Endothelial cell of umbilical vein (primary cell): Measurements from ENCODE around the gene TMED8. TPM values are rescaled to one million over a fixed set of nuclear protein-coding genes. Genes with fewer than 3 reads are reported as not detected.

Experiments
- BruUV-seq: library from RNA; stranded (reverse); fragments of 400-500 nt; replicated peaks from 2 replicates; lab custom pipeline; 2021; lab: Mats Ljungman, UMichigan
- CTCF ChIA-PET: fragments of 300-600, 350-600 bp; sonication (Branson Sonifier 250); formaldehyde crosslinking; loops from one replicate; lab custom pipeline; 2021; ENCODE audit warnings: antibody characterized with exemption, inconsistent platforms; lab: Charles Lee
- POLR2A ChIA-PET: fragments of 300-600, 350-600 bp; sonication (Branson Sonifier 250); formaldehyde crosslinking; loops from one replicate; lab custom pipeline; 2021; ENCODE audit warnings: antibody characterized with exemption, inconsistent platforms; lab: Charles Lee
- DNase-seq: peaks from one replicate; pipeline ENCODE4 v3.0.0-alpha.2; 2011; ENCODE audit warnings: low read depth, low spot score
- FAIRE-seq: peaks from 2 replicates; lab custom pipeline; 2011; peaks lifted over from hg19 to GRCh38; lab: Jason Lieb, UNC
- H2AFZ ChIP-seq: 2 replicates; pipeline ENCODE4 v1.6.0; 2012; ENCODE audit warnings: low read depth, low read length, control low read depth, inconsistent platforms
- H3K27ac ChIP-seq: 2 replicates; pipeline ENCODE4 v1.5.1; 2011; ENCODE audit warnings: low read depth, mild to moderate bottlenecking, control low read depth, low read length, moderate library complexity; ENCODE audit not compliant: insufficient read depth
- H3K27me3 ChIP-seq, 2 experiments: 2 replicates each; pipeline versions ENCODE4 v1.6.0 to v1.6.1; 2011; ENCODE audit warnings: low read length in 2 of 2, mixed read lengths in 1 of 2; ENCODE audit not compliant: control insufficient read depth in 2 of 2, insufficient read depth in 2 of 2
- H3K36me3 ChIP-seq, 2 experiments: 2 replicates in 1 of 2; 3 replicates in 1 of 2; pipeline ENCODE4 v1.5.1; 2011; ENCODE audit warnings: low read length in 2 of 2, mild to moderate bottlenecking in 1 of 2, moderate library complexity in 1 of 2; ENCODE audit not compliant: control insufficient read depth in 2 of 2, insufficient read depth in 2 of 2; ENCODE audit errors: extremely low read depth in 1 of 2
- H3K4me1 ChIP-seq: 3 replicates; pipeline ENCODE4 v1.5.1; 2011; ENCODE audit warnings: mild to moderate bottlenecking, low read length; ENCODE audit not compliant: control insufficient read depth, insufficient read depth; ENCODE audit errors: extremely low read depth
- H3K4me2 ChIP-seq: 2 replicates; pipeline ENCODE4 v1.6.1; 2011; ENCODE audit warnings: low read length, control low read depth, mixed read lengths; ENCODE audit not compliant: insufficient read depth
- H3K4me3 ChIP-seq, 3 experiments: fragments of 200-600 bp in 1 of 3; sonication (generic), shearing (Covaris generic) in 1 of 3; replicated peaks in 1 of 3; 2 replicates each; pipeline ENCODE4 v1.5.1; 2011 to 2016; ENCODE audit warnings: control low read depth in 3 of 3, low read length in 3 of 3, mild to moderate bottlenecking in 2 of 3, inconsistent platforms in 1 of 3, low read depth in 1 of 3, moderate library complexity in 1 of 3; ENCODE audit not compliant: insufficient read depth in 1 of 3
- H3K79me2 ChIP-seq: 2 replicates; pipeline ENCODE4 v1.6.0; 2012; ENCODE audit warnings: low read length, inconsistent platforms; ENCODE audit not compliant: control insufficient read depth, insufficient read depth
- H3K9ac ChIP-seq: replicated peaks from 2 replicates; pipeline ENCODE3; 2011; ENCODE audit warnings: low read length, control low read depth; ENCODE audit not compliant: insufficient read depth; ENCODE audit errors: extremely low read depth
- H3K9me1 ChIP-seq: replicated peaks from 3 replicates; pipeline ENCODE4 v1.6.0; 2011; ENCODE audit warnings: mild to moderate bottlenecking, low read length; ENCODE audit not compliant: control insufficient read depth, insufficient read depth; ENCODE audit errors: extremely low read depth
- H3K9me3 ChIP-seq: replicated peaks from 2 replicates; pipeline ENCODE4 v1.5.1; 2012; ENCODE audit warnings: low read length, inconsistent platforms; ENCODE audit not compliant: control insufficient read depth, insufficient read depth
- H4K20me1 ChIP-seq: replicated peaks from 2 replicates; pipeline ENCODE3; 2011; ENCODE audit warnings: mild to moderate bottlenecking, low read length; ENCODE audit not compliant: control insufficient read depth, insufficient read depth; ENCODE audit errors: extremely low read depth
- CTCF ChIP-seq, 2 donors: IDR thresholded peaks; 1 replicate in 1 of 2; 2 replicates in 1 of 2; pipeline ENCODE4 v1.5.1; 2011; ENCODE audit warnings: low read length in 2 of 2, mild to moderate bottlenecking in 2 of 2, moderate library complexity in 2 of 2, control low read depth in 1 of 2, inconsistent platforms in 1 of 2, low read depth in 1 of 2; ENCODE audit not compliant: insufficient read depth in 1 of 2; ENCODE audit errors: extremely low read depth in 1 of 2
- EZH2 ChIP-seq: IDR thresholded peaks from 2 replicates; pipeline ENCODE4 v1.6.1; 2012; ENCODE audit warnings: borderline replicate concordance, low read depth, mild to moderate bottlenecking, moderate library complexity, low read length, inconsistent platforms; ENCODE audit not compliant: severe bottlenecking
- FOS ChIP-seq: IDR thresholded peaks from 2 replicates; pipeline ENCODE4 v1.6.1; 2011; ENCODE audit warnings: mild to moderate bottlenecking, low read length, moderate library complexity, borderline replicate concordance; ENCODE audit not compliant: insufficient read depth
- GATA2 ChIP-seq: IDR thresholded peaks from 2 replicates; pipeline ENCODE4 v1.7.0; 2011; ENCODE audit warnings: low read depth, mild to moderate bottlenecking, moderate library complexity, mixed read lengths, low read length; ENCODE audit not compliant: insufficient read length, insufficient read depth
- JUN ChIP-seq: IDR thresholded peaks from 2 replicates; pipeline ENCODE4 v1.6.1; 2011; ENCODE audit warnings: borderline replicate concordance, low read depth; ENCODE audit not compliant: insufficient read length, insufficient read depth
- MYC ChIP-seq: IDR thresholded peaks from one replicate; pipeline ENCODE4 v1.6.1; 2011; ENCODE audit warnings: mild to moderate bottlenecking, low read depth, low read length
- POLR2AphosphoS5 ChIP-seq: IDR thresholded peaks from 2 replicates; pipeline ENCODE4 v1.6.1; 2012; ENCODE audit warnings: low read depth, mild to moderate bottlenecking, control low read depth, low read length, moderate library complexity; ENCODE audit not compliant: insufficient read depth
- dilution Hi-C: fragments of 300-500 bp; cut with MboI; formaldehyde crosslinking; loops from one replicate; pipeline ENCODE4 v1.15.0; 2019; ENCODE audit warnings: low sequenced_read_pairs; ENCODE audit not compliant: extremely low pct_ligation_motif_present
- intact Hi-C: fragments of 100-400 bp; cut with micrococcal nuclease; formaldehyde crosslinking; loops from one replicate; pipeline ENCODE4 v1.10.0; 2022
- polyA plus RNA-seq, 4 experiments: library from polyadenylated mRNA; depleted of rRNA in 3 of 4; stranded (reverse) in 3 of 4; unstranded in 1 of 4; fragments of >200 nt; gene quantifications; 2 replicates each; pipeline versions ENCODE4 v1.2.1 to v1.2.3, GENCODE V29; 2011 to 2012; ENCODE audit warnings: missing spikeins in 1 of 4
- total RNA-seq: library from RNA; stranded (reverse); gene quantifications from 2 replicates; pipeline ENCODE4 v1.2.3, GENCODE V29; 2021
- TF ChIP-seq, protein P1 (sequence below): IDR thresholded peaks from 2 replicates; pipeline ENCODE4 v1.6.1; 2011; ENCODE audit not compliant: insufficient read depth, insufficient read length

TMED8 gene
- total and polyA plus RNA-seq, 2 donors (not counting 3 experiments of a cell fraction or from before 2014, with no cell fraction given) = 5.2 to 12.6 TPM

GRCh38 chr14:77364146-77364545 lies 12.7 kb downstream of the TMED8 start:
- DNase-seq = no peak
- POLR2A ChIA-PET = no interaction called here
- TF ChIP-seq POLR2AphosphoS5 = no peak
- no peak for TF ChIP-seq EZH2
- no peak for TF ChIP-seq MYC
- TF ChIP-seq JUN = no peak
- TF ChIP-seq GATA2 = no peak
- TF ChIP-seq, protein P1, sequence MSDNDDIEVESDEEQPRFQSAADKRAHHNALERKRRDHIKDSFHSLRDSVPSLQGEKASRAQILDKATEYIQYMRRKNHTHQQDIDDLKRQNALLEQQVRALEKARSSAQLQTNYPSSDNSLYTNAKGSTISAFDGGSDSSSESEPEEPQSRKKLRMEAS = no peak
- no peak for TF ChIP-seq FOS
- no peak for TF ChIP-seq CTCF (IDR thresholded peaks at IDR 0.05; ENCODE audit: extremely low read depth in 1 of 2, insufficient read depth in 1 of 2, low read depth in 1 of 2, low read length in 2 of 2)
- Histone ChIP-seq H2AFZ (no peak overlapping the region), H3K4me1 (no peaks in the 10 kb centered on the region), H3K9me1 (no peaks in the 10 kb centered on the region), H3K9ac (no peak overlapping the region), H3K4me3 (no peak overlapping the region), H4K20me1 (no peaks in the 10 kb centered on the region), H3K36me3 (peaks cover 0 to 2% of the 10 kb centered on the region in 2 experiments), H3K4me2 (no peak overlapping the region), H3K79me2 (no peaks in the 10 kb centered on the region), H3K27me3 (no peaks in the 10 kb centered on the region), H3K9me3 (no peaks in the 10 kb centered on the region), H3K27ac (no peak overlapping the region)
- CTCF ChIA-PET = no interaction called here
- no TSS peak for BruUV-seq
- dilution Hi-C loops = no loop called here
- no peak for FAIRE-seq
- intact Hi-C loops = no loop called here
